HL-60 (cell line): ENCODE results near the gene GNAI2.
A peak's percentile ranks its signal among the peaks of the same experiment; 100 is the strongest.

Experiments used
- DNase-seq, 2 experiments: peaks; one replicate each; pipeline ENCODE4 v3.0.0-alpha.2; 2010 to 2020; ENCODE audit warnings: low read depth in 1 of 2, low spot score in 1 of 2
- H3K27ac ChIP-seq: fragments of 250-450 bp; sonication (Bioruptor Pico); replicated peaks from 2 replicates; pipeline ENCODE4 v1.5.1; 2020; ENCODE audit warnings: mild to moderate bottlenecking, moderate library complexity
- H3K27me3 ChIP-seq: fragments of 250-450 bp; sonication (Bioruptor Pico); 2 replicates; pipeline ENCODE4 v1.5.1; 2021; ENCODE audit warnings: mild to moderate bottlenecking, moderate library complexity; ENCODE audit not compliant: insufficient read depth, poor library complexity, severe bottlenecking
- H3K4me3 ChIP-seq: replicated peaks from 2 replicates; pipeline ENCODE4 v1.5.1; 2011; ENCODE audit warnings: mild to moderate bottlenecking, control low read depth, low read length; ENCODE audit not compliant: insufficient read depth
- CTCF ChIP-seq: IDR thresholded peaks from one replicate; pipeline ENCODE4 v1.5.1; 2011; ENCODE audit warnings: low read length, control low read depth, inconsistent platforms; ENCODE audit not compliant: insufficient read depth
- GABPA ChIP-seq: IDR thresholded peaks from 2 replicates; pipeline ENCODE4 v1.6.1; 2012; ENCODE audit warnings: low read depth
- POLR2AphosphoS5 ChIP-seq: IDR thresholded peaks from 2 replicates; pipeline ENCODE4 v1.6.1; 2012; ENCODE audit warnings: low read depth
- SPI1 ChIP-seq: IDR thresholded peaks from 2 replicates; pipeline ENCODE4 v1.6.1; 2012; ENCODE audit warnings: low read depth, mild to moderate bottlenecking, borderline replicate concordance
- TF ChIP-seq, protein P1 (sequence below): IDR thresholded peaks from 2 replicates; pipeline ENCODE4 v1.6.1; 2012; ENCODE audit warnings: low read depth; ENCODE audit not compliant: insufficient replicate concordance

Gene GNAI2

GRCh38 chr3:50299929-50300680, 64.1 kb downstream of the GNAI2 start:
- DNase-seq, result peak; percentile 74 to 89
- TF ChIP-seq SPI1, result peak; percentile 80; the same call in 1 of the 2 replicates
- TF ChIP-seq, protein P1, sequence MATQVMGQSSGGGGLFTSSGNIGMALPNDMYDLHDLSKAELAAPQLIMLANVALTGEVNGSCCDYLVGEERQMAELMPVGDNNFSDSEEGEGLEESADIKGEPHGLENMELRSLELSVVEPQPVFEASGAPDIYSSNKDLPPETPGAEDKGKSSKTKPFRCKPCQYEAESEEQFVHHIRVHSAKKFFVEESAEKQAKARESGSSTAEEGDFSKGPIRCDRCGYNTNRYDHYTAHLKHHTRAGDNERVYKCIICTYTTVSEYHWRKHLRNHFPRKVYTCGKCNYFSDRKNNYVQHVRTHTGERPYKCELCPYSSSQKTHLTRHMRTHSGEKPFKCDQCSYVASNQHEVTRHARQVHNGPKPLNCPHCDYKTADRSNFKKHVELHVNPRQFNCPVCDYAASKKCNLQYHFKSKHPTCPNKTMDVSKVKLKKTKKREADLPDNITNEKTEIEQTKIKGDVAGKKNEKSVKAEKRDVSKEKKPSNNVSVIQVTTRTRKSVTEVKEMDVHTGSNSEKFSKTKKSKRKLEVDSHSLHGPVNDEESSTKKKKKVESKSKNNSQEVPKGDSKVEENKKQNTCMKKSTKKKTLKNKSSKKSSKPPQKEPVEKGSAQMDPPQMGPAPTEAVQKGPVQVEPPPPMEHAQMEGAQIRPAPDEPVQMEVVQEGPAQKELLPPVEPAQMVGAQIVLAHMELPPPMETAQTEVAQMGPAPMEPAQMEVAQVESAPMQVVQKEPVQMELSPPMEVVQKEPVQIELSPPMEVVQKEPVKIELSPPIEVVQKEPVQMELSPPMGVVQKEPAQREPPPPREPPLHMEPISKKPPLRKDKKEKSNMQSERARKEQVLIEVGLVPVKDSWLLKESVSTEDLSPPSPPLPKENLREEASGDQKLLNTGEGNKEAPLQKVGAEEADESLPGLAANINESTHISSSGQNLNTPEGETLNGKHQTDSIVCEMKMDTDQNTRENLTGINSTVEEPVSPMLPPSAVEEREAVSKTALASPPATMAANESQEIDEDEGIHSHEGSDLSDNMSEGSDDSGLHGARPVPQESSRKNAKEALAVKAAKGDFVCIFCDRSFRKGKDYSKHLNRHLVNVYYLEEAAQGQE, result no peak
- peak; percentile 92 for TF ChIP-seq POLR2AphosphoS5
- Histone ChIP-seq H3K27me3 (no peaks in the 10 kb centered on the region), H3K4me3 (peak overlapping the region; percentile 29), H3K27ac (peak overlapping the region; percentile 89)

GRCh38 chr3:50300681-50301254, 64.8 kb downstream of the GNAI2 start:
- Histone ChIP-seq H3K4me3 (no peak overlapping the region; the same call in 1 of the 2 replicates), H3K27me3 (no peaks in the 10 kb centered on the region), H3K27ac (peak overlapping the region; percentile 89)
- TF ChIP-seq SPI1 (no peak), POLR2AphosphoS5 (no peak), GABPA (no peak), CTCF (no peak)
- TF ChIP-seq, protein P1, result no peak
- no peak for DNase-seq

DNA sequence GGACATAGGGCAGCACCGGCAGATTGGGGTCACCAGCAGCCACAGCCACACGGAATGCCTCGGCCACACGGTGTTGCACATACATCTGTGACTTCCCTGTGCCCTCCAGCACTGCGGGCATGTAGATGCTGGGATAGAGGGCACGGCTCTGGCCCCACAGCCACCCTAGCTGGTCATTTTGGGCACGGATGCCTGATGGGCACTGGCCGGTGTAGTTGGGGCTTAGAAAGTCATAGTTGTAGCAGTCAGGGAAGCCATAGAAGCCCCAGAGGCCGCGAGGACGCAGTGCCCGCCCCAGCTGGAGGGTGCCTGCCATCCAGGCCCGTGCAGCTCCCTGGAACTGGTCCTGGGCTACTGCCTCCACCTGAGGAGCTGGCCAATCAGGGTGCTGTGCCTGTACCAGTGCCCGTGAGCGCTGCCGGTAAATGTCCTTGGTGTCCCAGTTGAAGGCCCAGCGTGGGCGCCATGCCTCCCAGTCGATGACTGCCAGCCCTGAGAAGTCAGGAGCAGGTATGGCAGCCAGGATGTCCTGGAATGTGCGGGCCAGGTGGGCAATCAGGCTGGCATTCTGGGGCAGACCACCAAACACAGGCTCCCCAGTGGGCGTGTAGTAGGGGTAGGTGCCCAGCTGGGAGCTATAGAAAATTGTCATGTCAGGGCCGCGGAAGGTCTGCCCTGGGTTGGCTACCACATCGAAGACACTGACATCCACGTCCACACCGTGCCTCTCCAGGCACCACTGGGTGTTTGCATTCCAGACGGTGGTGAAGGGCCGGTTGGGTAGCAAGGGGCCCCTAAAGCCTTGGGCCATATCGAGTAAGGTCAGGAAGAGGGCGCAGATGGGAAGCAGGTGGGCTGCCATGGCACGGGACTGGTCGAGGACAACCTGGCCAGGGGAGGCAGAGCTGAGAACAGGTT, 66.3 kb downstream of the GNAI2 start:
- H3K27ac ChIP-seq, result no peak overlapping the region
- TF ChIP-seq POLR2AphosphoS5, result no peak
- no peak for TF ChIP-seq CTCF
- TF ChIP-seq, protein P1, result no peak

More for the DNA sequence above, 66.3 kb downstream of the GNAI2 start:
- no peak for DNase-seq
- no peaks in the 10 kb centered on the region for H3K27me3 ChIP-seq
- no peak overlapping the region for H3K4me3 ChIP-seq
